ENCODE data around the gene NDEL1. TPM values are rescaled to one million over a fixed set of nuclear protein-coding genes. Genes with fewer than 3 reads are reported as not detected.

The NDEL1 gene
- total and polyA plus RNA-seq, 2 experiments from 2014 or later, result 25.7 to 47.3 TPM

DNA sequence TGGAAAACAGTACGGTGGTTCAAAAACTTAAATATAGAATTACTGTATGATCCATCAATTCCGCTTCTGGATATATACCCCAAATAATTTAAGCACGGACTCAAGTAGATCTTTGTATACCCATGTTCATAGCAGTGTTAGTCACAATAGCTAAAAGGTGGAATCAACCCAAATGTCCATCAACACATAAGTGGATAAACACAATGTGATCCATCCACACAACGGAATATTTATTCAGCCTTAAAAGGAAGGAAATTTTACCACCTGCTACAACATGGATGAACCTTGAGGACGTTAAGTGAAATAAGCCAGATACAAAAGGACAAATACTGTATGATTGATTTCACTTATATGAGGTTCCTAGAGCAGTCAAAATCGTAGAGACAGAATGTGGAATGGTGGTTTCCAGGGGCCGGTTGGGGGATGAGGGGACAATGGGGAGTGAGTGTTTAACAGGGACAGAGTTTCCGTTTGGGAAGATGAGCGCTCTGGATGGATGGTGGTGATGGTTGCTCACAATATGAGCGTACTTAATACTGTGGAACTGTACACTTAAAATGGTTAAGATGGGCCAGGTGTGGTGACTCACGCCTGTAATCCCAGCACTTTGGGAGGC is 32.7 kb upstream of the NDEL1 start:
- TF ChIP-seq, protein P1, sequence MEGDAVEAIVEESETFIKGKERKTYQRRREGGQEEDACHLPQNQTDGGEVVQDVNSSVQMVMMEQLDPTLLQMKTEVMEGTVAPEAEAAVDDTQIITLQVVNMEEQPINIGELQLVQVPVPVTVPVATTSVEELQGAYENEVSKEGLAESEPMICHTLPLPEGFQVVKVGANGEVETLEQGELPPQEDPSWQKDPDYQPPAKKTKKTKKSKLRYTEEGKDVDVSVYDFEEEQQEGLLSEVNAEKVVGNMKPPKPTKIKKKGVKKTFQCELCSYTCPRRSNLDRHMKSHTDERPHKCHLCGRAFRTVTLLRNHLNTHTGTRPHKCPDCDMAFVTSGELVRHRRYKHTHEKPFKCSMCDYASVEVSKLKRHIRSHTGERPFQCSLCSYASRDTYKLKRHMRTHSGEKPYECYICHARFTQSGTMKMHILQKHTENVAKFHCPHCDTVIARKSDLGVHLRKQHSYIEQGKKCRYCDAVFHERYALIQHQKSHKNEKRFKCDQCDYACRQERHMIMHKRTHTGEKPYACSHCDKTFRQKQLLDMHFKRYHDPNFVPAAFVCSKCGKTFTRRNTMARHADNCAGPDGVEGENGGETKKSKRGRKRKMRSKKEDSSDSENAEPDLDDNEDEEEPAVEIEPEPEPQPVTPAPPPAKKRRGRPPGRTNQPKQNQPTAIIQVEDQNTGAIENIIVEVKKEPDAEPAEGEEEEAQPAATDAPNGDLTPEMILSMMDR (IDR thresholded peaks at IDR 0.05; ENCODE audit: low read depth, low read length), result no peak
- Histone ChIP-seq H3K27me3 (no peaks in the 10 kb centered on the region), H3K9me3 (ENCODE audit: low read depth) (no peaks in the 10 kb centered on the region), H3K4me1 (ENCODE audit: low read depth) (no peaks in the 10 kb centered on the region), H3K27ac (no peak overlapping the region), H3K36me3 (no peaks in the 10 kb centered on the region), H3K4me3 (no peak overlapping the region)
- DNase-seq (ENCODE audit: low read depth in 1 of 2, low spot score in 1 of 2), result no peak

DNA sequence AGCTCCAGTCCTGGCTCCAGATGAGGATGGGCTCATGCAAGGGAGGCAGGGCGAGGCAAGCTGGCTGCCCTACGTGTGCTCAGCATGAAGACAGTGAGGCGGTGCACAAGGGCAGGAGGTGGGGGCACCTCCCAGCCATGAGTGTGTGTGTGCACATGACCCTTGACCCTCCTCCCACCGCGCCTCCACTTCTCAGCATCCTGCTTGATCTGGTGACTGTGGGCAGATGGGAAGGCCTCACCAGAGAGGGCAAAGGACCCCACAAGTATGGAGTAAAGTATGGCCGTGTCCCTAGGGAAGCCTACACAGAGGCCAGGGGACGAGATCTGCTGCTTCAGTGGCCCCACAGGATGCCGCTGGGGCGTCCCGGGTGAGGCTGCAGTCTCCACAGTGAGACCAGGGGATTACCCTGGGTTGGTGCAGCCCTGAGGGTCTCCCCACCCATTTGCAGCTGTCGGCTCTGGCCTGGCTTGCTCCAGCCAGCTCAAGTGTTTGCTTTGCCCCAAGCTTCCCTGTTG is 30.1 kb upstream of the NDEL1 start:
- Histone ChIP-seq H3K27ac (no peak overlapping the region), H3K4me3 (no peak overlapping the region), H3K9me3 (ENCODE audit: low read depth) (no peaks in the 10 kb centered on the region), H3K27me3 (no peaks in the 10 kb centered on the region), H3K36me3 (no peaks in the 10 kb centered on the region), H3K4me1 (ENCODE audit: low read depth) (no peaks in the 10 kb centered on the region)
- no peak for DNase-seq (ENCODE audit: low read depth in 1 of 2, low spot score in 1 of 2)
- TF ChIP-seq, protein P1 (IDR thresholded peaks at IDR 0.05; ENCODE audit: low read depth, low read length), result no peak

DNA sequence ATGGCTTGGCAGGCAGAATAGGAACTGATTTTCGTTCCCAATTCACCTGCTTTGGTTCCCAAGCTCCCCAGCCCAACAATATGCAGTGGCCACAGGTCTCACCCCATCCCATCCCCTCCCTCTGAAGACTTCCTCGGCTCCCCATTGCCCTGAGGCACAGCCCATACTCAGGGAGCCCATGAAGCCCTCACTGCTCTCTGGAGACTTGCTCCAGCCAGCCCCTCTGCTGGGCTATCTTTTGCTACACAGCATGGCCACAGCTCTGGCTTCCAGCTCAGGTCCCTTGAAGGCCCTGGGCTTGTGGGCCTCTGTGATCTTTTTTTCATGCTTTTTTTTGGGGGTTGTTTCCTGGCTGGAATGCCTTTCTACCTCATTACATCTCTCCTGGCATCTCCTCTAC is 29.5 kb upstream of the NDEL1 start:
- no peak overlapping the region for H3K27ac ChIP-seq
- no peak for DNase-seq (ENCODE audit: low read depth in 1 of 2, low spot score in 1 of 2)
- TF ChIP-seq, protein P1 (IDR thresholded peaks at IDR 0.05; ENCODE audit: low read depth, low read length), result no peak
- no peaks in the 10 kb centered on the region for H3K27me3 ChIP-seq
- H3K9me3 ChIP-seq (ENCODE audit: low read depth), result no peaks in the 10 kb centered on the region
- H3K36me3 ChIP-seq, result no peaks in the 10 kb centered on the region
- H3K4me3 ChIP-seq, result no peak overlapping the region
- H3K4me1 ChIP-seq (ENCODE audit: low read depth), result no peaks in the 10 kb centered on the region

DNA sequence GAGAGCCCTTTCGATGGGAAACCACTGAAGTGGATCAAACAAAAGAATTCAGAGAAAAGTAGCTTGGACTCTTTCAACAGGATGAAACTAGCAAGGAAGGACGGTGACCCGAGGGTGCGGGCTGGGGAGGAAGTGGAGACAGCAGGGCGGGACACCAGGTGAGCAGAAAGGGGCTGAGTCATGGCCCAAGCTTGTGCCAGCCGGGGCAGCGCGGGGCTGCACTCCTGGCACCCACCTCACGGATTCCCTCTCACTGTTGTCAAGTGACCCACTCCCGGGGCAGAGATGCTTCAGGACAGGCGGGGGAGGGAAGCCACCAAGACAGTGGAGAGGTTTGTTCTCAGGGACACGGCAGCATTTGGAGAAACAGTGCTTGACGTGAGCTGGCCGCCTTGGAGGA is 27.3 kb upstream of the NDEL1 start:
- no peaks in the 10 kb centered on the region for H3K4me1 ChIP-seq (ENCODE audit: low read depth)
- no peak overlapping the region for H3K4me3 ChIP-seq
- H3K36me3 ChIP-seq, result no peaks in the 10 kb centered on the region
- DNase-seq (ENCODE audit: low read depth in 1 of 2, low spot score in 1 of 2), result no peak
- no peak overlapping the region for H3K27ac ChIP-seq
- no peaks in the 10 kb centered on the region for H3K9me3 ChIP-seq (ENCODE audit: low read depth)
- TF ChIP-seq, protein P1 (IDR thresholded peaks at IDR 0.05; ENCODE audit: low read depth, low read length), result no peak
- no peaks in the 10 kb centered on the region for H3K27me3 ChIP-seq

DNA sequence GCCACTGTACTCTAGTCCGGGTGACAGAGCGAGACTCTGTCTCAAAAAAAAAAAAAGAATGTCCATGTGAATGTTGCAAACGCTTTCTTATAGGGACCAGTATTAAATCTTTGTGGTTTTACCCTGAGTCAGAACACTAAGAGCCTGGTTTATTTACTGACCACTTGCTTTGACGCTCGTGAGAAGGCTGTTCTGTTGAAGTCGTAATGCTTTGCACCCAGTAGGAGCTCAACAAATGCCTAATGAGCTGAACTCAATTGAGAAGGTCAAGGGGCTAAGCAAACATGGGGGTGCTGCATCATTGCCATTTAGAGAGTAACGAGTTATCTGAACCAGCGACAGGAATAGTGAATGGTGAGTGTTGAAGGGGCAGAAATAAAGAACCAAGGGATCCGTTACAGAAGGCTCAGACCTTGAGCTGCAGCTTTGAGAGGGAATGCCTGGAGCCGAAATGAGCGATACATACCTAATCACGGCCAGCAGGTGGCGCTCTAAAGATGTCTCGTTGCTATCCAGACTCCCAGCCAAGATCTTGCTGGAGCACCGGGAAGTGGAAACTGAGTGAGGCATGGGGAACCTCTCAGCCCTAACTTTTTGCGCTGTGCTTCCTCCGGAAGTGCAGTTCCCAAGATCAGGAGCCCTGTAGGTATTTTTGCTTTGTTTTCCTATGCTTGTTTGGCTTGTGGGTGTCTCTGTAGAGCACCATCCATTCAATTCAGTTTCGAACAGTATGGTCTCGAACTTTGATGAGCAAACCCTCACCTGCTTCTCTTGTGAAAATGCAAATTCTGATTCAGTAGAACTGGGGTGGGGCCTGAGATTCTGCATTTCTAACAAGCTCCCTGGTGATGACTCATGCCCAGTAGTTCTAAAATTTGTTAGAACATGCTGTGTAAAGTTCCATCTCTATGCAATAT is 25.5 kb upstream of the NDEL1 start:
- Histone ChIP-seq H3K9me3 (ENCODE audit: low read depth) (no peaks in the 10 kb centered on the region), H3K4me3 (no peak overlapping the region), H3K4me1 (ENCODE audit: low read depth) (no peaks in the 10 kb centered on the region), H3K27me3 (no peaks in the 10 kb centered on the region), H3K36me3 (no peaks in the 10 kb centered on the region), H3K27ac (peak overlapping the region; percentile 15)
- TF ChIP-seq, protein P1 (IDR thresholded peaks at IDR 0.05; ENCODE audit: low read depth, low read length), result peak; percentile 83
- DNase-seq (ENCODE audit: low read depth in 1 of 2, low spot score in 1 of 2), result peak; percentile 93 to 94
